Liver (tissue), 9 donors: ENCODE measurements around the gene KAZN. TPM values are rescaled to one million over a fixed set of nuclear protein-coding genes. Genes with fewer than 3 reads are reported as not detected.

Experiments
- DNase-seq: peaks from one replicate; pipeline ENCODE4 v3.0.0-alpha.2; 2017; ENCODE audit warnings: low spot score
- H3K27ac ChIP-seq, 2 donors: one replicate each; pipeline ENCODE4 v1.7.0; 2013; ENCODE audit warnings: inconsistent platforms in 2 of 2, low read length in 2 of 2, control low read depth in 1 of 2, low read depth in 1 of 2, mild to moderate bottlenecking in 1 of 2
- H3K27me3 ChIP-seq, 4 donors: one replicate each; pipeline versions ENCODE4 v1.6.1 to v1.7.0; 2013; ENCODE audit warnings: low read length in 3 of 4, inconsistent platforms in 1 of 4, mild to moderate bottlenecking in 1 of 4, moderate library complexity in 1 of 4; ENCODE audit not compliant: control insufficient read depth in 4 of 4, insufficient read depth in 4 of 4
- H3K36me3 ChIP-seq, 4 donors: one replicate each; pipeline versions ENCODE4 v1.6.1 to v1.7.0; 2013; ENCODE audit warnings: low read length in 3 of 4, mild to moderate bottlenecking in 3 of 4, low read depth in 1 of 4, moderate library complexity in 1 of 4; ENCODE audit not compliant: control insufficient read depth in 4 of 4, insufficient read depth in 3 of 4
- H3K4me1 ChIP-seq, 4 donors: one replicate each; pipeline versions ENCODE4 v1.6.1 to v1.7.0; 2013; ENCODE audit warnings: low read length in 3 of 4, mild to moderate bottlenecking in 3 of 4, moderate library complexity in 1 of 4; ENCODE audit not compliant: control insufficient read depth in 4 of 4, insufficient read depth in 4 of 4
- H3K4me3 ChIP-seq, 3 donors: one replicate each; pipeline versions ENCODE4 v1.6.1 to v1.7.0; 2013; ENCODE audit warnings: low read length in 3 of 3, control low read depth in 1 of 3, low read depth in 1 of 3, mild to moderate bottlenecking in 1 of 3
- H3K9ac ChIP-seq, 2 donors: one replicate each; pipeline ENCODE4 v1.7.0; 2013; ENCODE audit warnings: low read length in 2 of 2, mild to moderate bottlenecking in 2 of 2, moderate library complexity in 2 of 2, control low read depth in 1 of 2, low read depth in 1 of 2
- H3K9me3 ChIP-seq, 4 donors: one replicate each; pipeline versions ENCODE4 v1.6.1 to v1.7.0; 2013; ENCODE audit warnings: low read length in 3 of 4; ENCODE audit not compliant: control insufficient read depth in 4 of 4
- EGR1 ChIP-seq, 2 donors: IDR thresholded peaks; 2 replicates each; pipeline ENCODE4 v1.6.1; 2016 to 2018; ENCODE audit warnings: antibody characterized with exemption in 2 of 2, low read depth in 2 of 2
- FOXA1 ChIP-seq: IDR thresholded peaks from 2 replicates; pipeline ENCODE4 v1.6.1; 2016; ENCODE audit warnings: antibody characterized with exemption
- FOXA2 ChIP-seq: IDR thresholded peaks from 2 replicates; pipeline ENCODE4 v1.6.1; 2016; ENCODE audit warnings: antibody characterized with exemption
- GABPA ChIP-seq, 2 donors: IDR thresholded peaks in 1 of 2; conservative IDR thresholded peaks in 1 of 2; 2 replicates each; pipeline ENCODE4 v1.6.1; 2016; ENCODE audit warnings: antibody characterized with exemption in 2 of 2, mild to moderate bottlenecking in 1 of 2, moderate library complexity in 1 of 2
- HNF4G ChIP-seq: IDR thresholded peaks from 2 replicates; pipeline ENCODE4 v1.6.1; 2016; ENCODE audit warnings: antibody characterized with exemption
- JUND ChIP-seq, 2 donors: IDR thresholded peaks; 2 replicates each; pipeline ENCODE4 v1.6.1; 2016; ENCODE audit warnings: antibody characterized with exemption in 2 of 2
- RAD21 ChIP-seq, 2 donors: IDR thresholded peaks; 2 replicates each; pipeline ENCODE4 v1.6.1; 2016; ENCODE audit warnings: antibody characterized with exemption in 2 of 2, mild to moderate bottlenecking in 2 of 2
- RXRA ChIP-seq, 2 donors: IDR thresholded peaks; 2 replicates each; pipeline ENCODE4 v1.6.1; 2017 to 2018; ENCODE audit warnings: antibody characterized with exemption in 2 of 2, mild to moderate bottlenecking in 1 of 2
- SP1 ChIP-seq: IDR thresholded peaks from 2 replicates; pipeline ENCODE4 v1.6.1; 2018; ENCODE audit warnings: antibody characterized with exemption, mild to moderate bottlenecking
- TAF1 ChIP-seq: conservative IDR thresholded peaks from 2 replicates; pipeline ENCODE4 v1.6.1; 2016; ENCODE audit warnings: antibody characterized with exemption, mild to moderate bottlenecking
- YY1 ChIP-seq: IDR thresholded peaks from 2 replicates; pipeline ENCODE4 v1.6.1; 2016; ENCODE audit warnings: antibody characterized with exemption, mild to moderate bottlenecking
- WGBS: extraction: QIAGEN DNeasy Blood & Tissue Kit; methylation state at CpG from one replicate; pipeline ENCODE4 v1.1.7; 2013; 5-methylcytosine and 5-hydroxymethylcytosine counted together
- polyA plus RNA-seq, 2 donors: library from polyadenylated mRNA; stranded (reverse) in 1 of 2; unstranded in 1 of 2; fragments of 200-250 nt in 1 of 2; fragments of >200 nt in 1 of 2; fragmentation: Nextera tagmentation in 1 of 2; extraction: Ambion mirVana in 1 of 2; gene quantifications; one replicate each; pipeline versions ENCODE4 v1.2.1 to v1.2.3, GENCODE V29; 2013 to 2015
- total RNA-seq, 2 donors: library from RNA; depleted of rRNA; stranded (reverse); fragments of >200 nt; gene quantifications; one replicate each; pipeline ENCODE4 v1.2.3, GENCODE V29; 2014
- TF ChIP-seq, protein P1 (sequence below): IDR thresholded peaks from 2 replicates; pipeline ENCODE4 v1.6.1; 2016; ENCODE audit warnings: antibody characterized with exemption
- TF ChIP-seq, protein P2 (sequence below): IDR thresholded peaks from 2 replicates; pipeline ENCODE4 v1.6.1; 2016; ENCODE audit warnings: antibody characterized with exemption
- TF ChIP-seq, protein P3 (sequence below): fragments of 150-350 bp; IDR thresholded peaks from 2 replicates; pipeline ENCODE4 v1.5.1; 2017; ENCODE audit warnings: improper control_type of control experiment, low read depth, low read length; ENCODE audit not compliant: missing input control
- TF ChIP-seq, protein P4 (sequence below): IDR thresholded peaks from 2 replicates; pipeline ENCODE4 v1.6.1; 2016; ENCODE audit warnings: antibody characterized with exemption, mild to moderate bottlenecking
- donor health status: healthy.
- donor health status: healthy.
- donor health status: healthy.
- donor health status: healthy.
- donor health status: healthy.

KAZN gene
- total and polyA plus RNA-seq, 4 donors, result 1.9 to 6.9 (median 2.4) TPM

DNA sequence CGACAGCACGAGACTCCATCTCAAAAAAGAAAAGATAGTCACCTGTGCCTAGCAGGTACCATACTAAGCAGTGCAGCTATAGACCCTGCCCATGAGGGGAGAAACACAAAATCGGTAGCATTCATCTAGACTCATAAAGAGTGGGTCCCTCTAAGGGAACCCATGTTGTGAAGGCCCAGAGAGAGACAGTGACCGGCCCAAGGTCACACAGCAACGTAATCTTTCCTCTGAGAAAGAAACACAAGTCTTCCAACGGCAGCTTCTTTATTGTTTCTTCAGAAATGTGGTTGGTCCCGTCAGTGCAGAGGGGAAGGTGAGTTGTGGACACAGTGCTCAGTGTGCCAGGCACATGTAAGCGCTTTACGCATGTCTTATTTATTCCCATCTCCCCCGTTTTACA, 356.4 kb downstream of the KAZN start:
- Histone ChIP-seq H3K4me1 (peaks cover 0 to 3% (median 0%) of the 10 kb centered on the region in 4 donors), H3K27ac (no peak overlapping the region)
- WGBS, result 91% methylated on average over 10 of the region's 10 CpGs

DNA sequence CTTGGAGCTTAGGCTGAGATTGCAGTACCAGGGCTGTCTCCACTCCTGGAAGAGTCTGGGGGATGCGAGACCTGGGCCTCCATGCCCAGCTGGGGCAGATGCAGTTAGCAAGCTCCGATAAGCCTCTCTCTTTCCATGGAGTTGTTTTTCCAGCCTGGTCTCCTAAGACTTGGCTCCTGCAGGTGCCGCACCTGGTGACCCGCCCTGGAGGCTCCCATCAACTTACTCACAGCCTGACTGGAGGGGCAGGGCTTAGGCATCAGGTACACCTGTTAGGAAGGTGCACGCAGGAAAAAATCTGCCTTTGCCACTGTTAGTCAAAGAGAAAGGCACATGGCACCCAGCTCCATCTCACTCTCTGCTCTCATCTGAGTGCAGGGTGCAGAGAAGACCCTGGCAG, 356.9 kb downstream of the KAZN start:
- Histone ChIP-seq H3K27ac (no peak overlapping the region), H3K4me1 (peaks cover 0 to 3% (median 0%) of the 10 kb centered on the region in 4 donors), H3K27me3 (no peaks in the 10 kb centered on the region), H3K9ac (no peak overlapping the region), H3K4me3 (no peak overlapping the region), H3K9me3 (no peaks in the 10 kb centered on the region), H3K36me3 (no peaks in the 10 kb centered on the region)
- DNase-seq, result no peak
- TF ChIP-seq, protein P1, sequence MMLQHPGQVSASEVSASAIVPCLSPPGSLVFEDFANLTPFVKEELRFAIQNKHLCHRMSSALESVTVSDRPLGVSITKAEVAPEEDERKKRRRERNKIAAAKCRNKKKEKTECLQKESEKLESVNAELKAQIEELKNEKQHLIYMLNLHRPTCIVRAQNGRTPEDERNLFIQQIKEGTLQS, result no peak
- whole genome bisulfite sequencing, result 89% methylated on average over 5 of the region's 5 CpGs

More for the DNA sequence above, 356.4 kb downstream of the KAZN start:
- no peaks in the 10 kb centered on the region for H3K27me3 ChIP-seq
- H3K36me3 ChIP-seq, result no peaks in the 10 kb centered on the region
- H3K9ac ChIP-seq, result no peak overlapping the region
- no peak for TF ChIP-seq RAD21 (IDR thresholded peaks at IDR 0.05)
- H3K9me3 ChIP-seq, result no peaks in the 10 kb centered on the region
- H3K4me3 ChIP-seq, result no peak overlapping the region
- no peak for DNase-seq

DNA sequence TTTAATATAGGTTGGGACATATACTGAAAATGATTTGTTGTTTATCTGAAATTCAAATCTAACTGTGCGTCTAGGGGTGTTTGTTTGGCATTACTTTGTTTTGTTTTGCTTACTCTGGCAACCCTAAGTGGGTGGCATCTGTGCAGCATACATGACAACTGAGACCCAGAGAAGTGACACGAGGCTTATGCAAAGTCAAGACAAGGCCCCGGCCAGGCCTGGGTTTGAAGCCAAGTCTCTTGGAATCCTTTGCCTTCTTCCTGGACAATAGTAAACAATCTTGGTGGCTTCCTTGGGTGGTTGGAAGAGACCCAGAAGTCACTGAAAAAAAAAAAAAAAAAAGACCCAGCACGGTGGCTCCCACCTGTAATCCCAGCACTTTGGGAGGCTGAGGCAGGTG, 357.5 kb downstream of the KAZN start:
- H3K9me3 ChIP-seq, result no peaks in the 10 kb centered on the region
- H3K27me3 ChIP-seq, result no peaks in the 10 kb centered on the region
- H3K9ac ChIP-seq, result no peak overlapping the region
- H3K36me3 ChIP-seq, result no peaks in the 10 kb centered on the region
- no peak overlapping the region for H3K4me3 ChIP-seq
- H3K4me1 ChIP-seq, result peaks cover 0 to 3% (median 0%) of the 10 kb centered on the region in 4 donors
- no peak overlapping the region for H3K27ac ChIP-seq
- 73% methylated on average over 4 of the region's 4 CpGs for WGBS
- DNase-seq, result no peak
- TF ChIP-seq RAD21 (IDR thresholded peaks at IDR 0.05) (no peak), YY1 (no peak), TAF1 (no peak)
- TF ChIP-seq, protein P2, sequence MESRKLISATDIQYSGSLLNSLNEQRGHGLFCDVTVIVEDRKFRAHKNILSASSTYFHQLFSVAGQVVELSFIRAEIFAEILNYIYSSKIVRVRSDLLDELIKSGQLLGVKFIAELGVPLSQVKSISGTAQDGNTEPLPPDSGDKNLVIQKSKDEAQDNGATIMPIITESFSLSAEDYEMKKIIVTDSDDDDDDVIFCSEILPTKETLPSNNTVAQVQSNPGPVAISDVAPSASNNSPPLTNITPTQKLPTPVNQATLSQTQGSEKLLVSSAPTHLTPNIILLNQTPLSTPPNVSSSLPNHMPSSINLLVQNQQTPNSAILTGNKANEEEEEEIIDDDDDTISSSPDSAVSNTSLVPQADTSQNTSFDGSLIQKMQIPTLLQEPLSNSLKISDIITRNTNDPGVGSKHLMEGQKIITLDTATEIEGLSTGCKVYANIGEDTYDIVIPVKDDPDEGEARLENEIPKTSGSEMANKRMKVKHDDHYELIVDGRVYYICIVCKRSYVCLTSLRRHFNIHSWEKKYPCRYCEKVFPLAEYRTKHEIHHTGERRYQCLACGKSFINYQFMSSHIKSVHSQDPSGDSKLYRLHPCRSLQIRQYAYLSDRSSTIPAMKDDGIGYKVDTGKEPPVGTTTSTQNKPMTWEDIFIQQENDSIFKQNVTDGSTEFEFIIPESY, result no peak

DNA sequence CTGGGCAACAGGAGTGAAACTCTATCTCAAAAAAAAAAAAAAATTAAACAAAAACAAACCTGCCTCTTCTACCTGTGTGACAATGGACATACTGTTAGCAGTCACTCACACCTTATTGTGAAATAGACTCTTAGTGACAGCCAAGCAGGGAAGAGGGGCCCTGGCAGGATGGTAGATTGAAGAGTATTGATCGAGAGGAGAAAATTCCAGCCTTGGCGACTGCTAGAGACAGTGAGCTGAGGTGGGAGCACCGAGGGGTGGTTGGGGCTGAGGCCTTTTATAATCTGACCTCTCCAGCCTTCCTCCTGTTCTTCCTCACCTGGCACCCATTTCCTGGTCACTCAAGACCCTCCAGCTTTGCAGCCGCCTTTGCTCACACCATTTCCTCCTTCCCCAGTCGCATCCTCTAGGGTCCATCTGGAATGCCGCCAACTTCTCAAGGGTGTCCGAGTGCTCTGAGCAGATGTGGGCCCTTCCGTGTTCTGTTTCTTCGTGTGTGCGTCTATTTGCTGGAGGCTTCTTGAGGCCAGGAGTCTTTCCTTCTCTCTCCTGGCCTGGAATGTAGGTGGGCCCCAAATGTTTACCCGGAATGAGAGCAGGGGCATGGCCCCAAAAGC, 358.2 kb downstream of the KAZN start:
- Histone ChIP-seq H3K9ac (no peak overlapping the region), H3K36me3 (no peaks in the 10 kb centered on the region), H3K4me3 (no peak overlapping the region), H3K4me1 (peaks cover 0 to 3% (median 0%) of the 10 kb centered on the region in 4 donors), H3K27ac (no peak overlapping the region), H3K27me3 (no peaks in the 10 kb centered on the region), H3K9me3 (no peaks in the 10 kb centered on the region)
- 79% methylated on average over 11 of the region's 11 CpGs for WGBS
- TF ChIP-seq TAF1 (no peak), HNF4G (no peak), RXRA (IDR thresholded peaks at IDR 0.05) (no peak), GABPA (IDR thresholded peaks at IDR 0.05 in 1 of 2, conservative IDR thresholded peaks at IDR 0.05 in 1 of 2) (no peak), SP1 (no peak), FOXA2 (no peak), FOXA1 (no peak), RAD21 (IDR thresholded peaks at IDR 0.05) (no peak), JUND (IDR thresholded peaks at IDR 0.05) (no peak), EGR1 (IDR thresholded peaks at IDR 0.05; ENCODE audit: low read depth in 2 of 2) (no peak)
- TF ChIP-seq, protein P1, result no peak
- TF ChIP-seq, protein P3, sequence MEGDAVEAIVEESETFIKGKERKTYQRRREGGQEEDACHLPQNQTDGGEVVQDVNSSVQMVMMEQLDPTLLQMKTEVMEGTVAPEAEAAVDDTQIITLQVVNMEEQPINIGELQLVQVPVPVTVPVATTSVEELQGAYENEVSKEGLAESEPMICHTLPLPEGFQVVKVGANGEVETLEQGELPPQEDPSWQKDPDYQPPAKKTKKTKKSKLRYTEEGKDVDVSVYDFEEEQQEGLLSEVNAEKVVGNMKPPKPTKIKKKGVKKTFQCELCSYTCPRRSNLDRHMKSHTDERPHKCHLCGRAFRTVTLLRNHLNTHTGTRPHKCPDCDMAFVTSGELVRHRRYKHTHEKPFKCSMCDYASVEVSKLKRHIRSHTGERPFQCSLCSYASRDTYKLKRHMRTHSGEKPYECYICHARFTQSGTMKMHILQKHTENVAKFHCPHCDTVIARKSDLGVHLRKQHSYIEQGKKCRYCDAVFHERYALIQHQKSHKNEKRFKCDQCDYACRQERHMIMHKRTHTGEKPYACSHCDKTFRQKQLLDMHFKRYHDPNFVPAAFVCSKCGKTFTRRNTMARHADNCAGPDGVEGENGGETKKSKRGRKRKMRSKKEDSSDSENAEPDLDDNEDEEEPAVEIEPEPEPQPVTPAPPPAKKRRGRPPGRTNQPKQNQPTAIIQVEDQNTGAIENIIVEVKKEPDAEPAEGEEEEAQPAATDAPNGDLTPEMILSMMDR, result no peak
- TF ChIP-seq, protein P4, sequence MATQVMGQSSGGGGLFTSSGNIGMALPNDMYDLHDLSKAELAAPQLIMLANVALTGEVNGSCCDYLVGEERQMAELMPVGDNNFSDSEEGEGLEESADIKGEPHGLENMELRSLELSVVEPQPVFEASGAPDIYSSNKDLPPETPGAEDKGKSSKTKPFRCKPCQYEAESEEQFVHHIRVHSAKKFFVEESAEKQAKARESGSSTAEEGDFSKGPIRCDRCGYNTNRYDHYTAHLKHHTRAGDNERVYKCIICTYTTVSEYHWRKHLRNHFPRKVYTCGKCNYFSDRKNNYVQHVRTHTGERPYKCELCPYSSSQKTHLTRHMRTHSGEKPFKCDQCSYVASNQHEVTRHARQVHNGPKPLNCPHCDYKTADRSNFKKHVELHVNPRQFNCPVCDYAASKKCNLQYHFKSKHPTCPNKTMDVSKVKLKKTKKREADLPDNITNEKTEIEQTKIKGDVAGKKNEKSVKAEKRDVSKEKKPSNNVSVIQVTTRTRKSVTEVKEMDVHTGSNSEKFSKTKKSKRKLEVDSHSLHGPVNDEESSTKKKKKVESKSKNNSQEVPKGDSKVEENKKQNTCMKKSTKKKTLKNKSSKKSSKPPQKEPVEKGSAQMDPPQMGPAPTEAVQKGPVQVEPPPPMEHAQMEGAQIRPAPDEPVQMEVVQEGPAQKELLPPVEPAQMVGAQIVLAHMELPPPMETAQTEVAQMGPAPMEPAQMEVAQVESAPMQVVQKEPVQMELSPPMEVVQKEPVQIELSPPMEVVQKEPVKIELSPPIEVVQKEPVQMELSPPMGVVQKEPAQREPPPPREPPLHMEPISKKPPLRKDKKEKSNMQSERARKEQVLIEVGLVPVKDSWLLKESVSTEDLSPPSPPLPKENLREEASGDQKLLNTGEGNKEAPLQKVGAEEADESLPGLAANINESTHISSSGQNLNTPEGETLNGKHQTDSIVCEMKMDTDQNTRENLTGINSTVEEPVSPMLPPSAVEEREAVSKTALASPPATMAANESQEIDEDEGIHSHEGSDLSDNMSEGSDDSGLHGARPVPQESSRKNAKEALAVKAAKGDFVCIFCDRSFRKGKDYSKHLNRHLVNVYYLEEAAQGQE, result no peak
- no peak for DNase-seq
